CD14-positive monocyte (primary cell): ENCODE measurements around the gene ZNF611. TPM values are rescaled to one million over a fixed set of nuclear protein-coding genes. Genes with fewer than 3 reads are reported as not detected.

ENCODE experiments used
- DNase-seq, 3 donors: peaks; one replicate each; pipeline ENCODE4 v3.0.0-alpha.2; 2011 to 2022
- H2AFZ ChIP-seq: 2 replicates; pipeline ENCODE4 v1.6.0; 2012; ENCODE audit warnings: mild to moderate bottlenecking, low read depth, low read length, inconsistent platforms; ENCODE audit not compliant: insufficient read depth, poor library complexity, severe bottlenecking
- H3K27ac ChIP-seq, 2 donors: 1 replicate in 1 of 2; 2 replicates in 1 of 2; pipeline ENCODE4 v1.5.1; 2012 to 2013; ENCODE audit warnings: low read length in 2 of 2, control low read depth in 1 of 2, inconsistent platforms in 1 of 2, low read depth in 1 of 2, mild to moderate bottlenecking in 1 of 2
- H3K27me3 ChIP-seq, 2 donors: one replicate each; pipeline versions ENCODE4 v1.6.0 to v1.6.1; 2011 to 2013; ENCODE audit warnings: low read length in 2 of 2; ENCODE audit not compliant: control insufficient read depth in 2 of 2, insufficient read depth in 2 of 2
- H3K36me3 ChIP-seq, 2 donors: replicated peaks in 1 of 2; 1 replicate in 1 of 2; 2 replicates in 1 of 2; pipeline versions ENCODE4 v1.5.1 to v1.6.1; 2012 to 2013; ENCODE audit warnings: low read length in 2 of 2, control low read depth in 1 of 2, inconsistent platforms in 1 of 2, mild to moderate bottlenecking in 1 of 2; ENCODE audit not compliant: insufficient read depth in 2 of 2, control insufficient read depth in 1 of 2
- H3K4me1 ChIP-seq, 2 donors: 1 replicate in 1 of 2; 2 replicates in 1 of 2; pipeline versions ENCODE4 v1.5.1 to v1.6.1; 2012 to 2013; ENCODE audit warnings: low read length in 2 of 2, control low read depth in 1 of 2, inconsistent platforms in 1 of 2, mild to moderate bottlenecking in 1 of 2, moderate library complexity in 1 of 2; ENCODE audit not compliant: insufficient read depth in 2 of 2, control insufficient read depth in 1 of 2
- H3K4me2 ChIP-seq: replicated peaks from 2 replicates; pipeline ENCODE3; 2012; ENCODE audit warnings: low read length, moderate library complexity, mild to moderate bottlenecking; ENCODE audit not compliant: poor library complexity, severe bottlenecking; ENCODE audit errors: extremely low read depth
- H3K4me3 ChIP-seq, 3 experiments: fragments of 200-600 bp in 1 of 3; sonication (generic) in 1 of 3; replicated peaks in 1 of 3; 1 replicate in 2 of 3; 2 replicates in 1 of 3; pipeline ENCODE4 v1.5.1; 2011 to 2013; ENCODE audit warnings: low read length in 3 of 3, mild to moderate bottlenecking in 3 of 3, control low read depth in 2 of 3, low read depth in 2 of 3, inconsistent platforms in 1 of 3, moderate library complexity in 1 of 3
- H3K79me2 ChIP-seq: 2 replicates; pipeline ENCODE4 v1.6.0; 2012; ENCODE audit warnings: mild to moderate bottlenecking, control low read depth, inconsistent platforms, low read length, moderate library complexity; ENCODE audit not compliant: insufficient read depth
- H3K9ac ChIP-seq: 2 replicates; pipeline ENCODE4 v1.6.0; 2017; ENCODE audit warnings: low read length, mild to moderate bottlenecking; ENCODE audit not compliant: insufficient read depth, poor library complexity, severe bottlenecking
- H3K9me3 ChIP-seq, 2 donors: replicated peaks in 1 of 2; 1 replicate in 1 of 2; 2 replicates in 1 of 2; pipeline versions ENCODE4 v1.5.1 to v1.6.1; 2012 to 2013; ENCODE audit warnings: low read length in 2 of 2, control low read depth in 1 of 2; ENCODE audit not compliant: control insufficient read depth in 1 of 2, insufficient read depth in 1 of 2
- H4K20me1 ChIP-seq: 2 replicates; pipeline ENCODE4 v1.6.0; 2012; ENCODE audit warnings: mild to moderate bottlenecking, low read length, control low read depth, moderate library complexity; ENCODE audit not compliant: insufficient read depth
- H3K27ac Mint-ChIP-seq, 7 donors: one replicate each; pipeline ENCODE4 v1.8.0; 2020; ENCODE audit warnings: mild to moderate bottlenecking in 7 of 7, mixed read lengths in 7 of 7, moderate library complexity in 6 of 7, inconsistent platforms in 2 of 7
- H3K27me3 Mint-ChIP-seq, 3 donors: one replicate each; pipeline ENCODE4 v1.8.0; 2021 to 2022; ENCODE audit warnings: low read depth in 3 of 3, mild to moderate bottlenecking in 3 of 3, mixed read lengths in 3 of 3, moderate library complexity in 3 of 3, inconsistent platforms in 1 of 3
- H3K36me3 Mint-ChIP-seq, 2 donors: one replicate each; pipeline ENCODE4 v1.8.0; 2020; ENCODE audit warnings: mixed read lengths in 2 of 2, inconsistent platforms in 1 of 2, mild to moderate bottlenecking in 1 of 2
- H3K4me1 Mint-ChIP-seq: one replicate; pipeline ENCODE4 v1.8.0; 2020; ENCODE audit warnings: mild to moderate bottlenecking, mixed read lengths
- H3K4me3 Mint-ChIP-seq, 2 donors: one replicate each; pipeline ENCODE4 v1.8.0; 2020; ENCODE audit warnings: mild to moderate bottlenecking in 2 of 2, mixed read lengths in 2 of 2, moderate library complexity in 1 of 2
- H3K9me3 Mint-ChIP-seq, 7 donors: one replicate each; pipeline ENCODE4 v1.8.0; 2020 to 2022; ENCODE audit warnings: mixed read lengths in 7 of 7, mild to moderate bottlenecking in 6 of 7, moderate library complexity in 6 of 7, inconsistent platforms in 2 of 7
- CTCF ChIP-seq: fragments of 200-600 bp; IDR thresholded peaks from one replicate; pipeline ENCODE4 v1.8.0; 2022; ENCODE audit warnings: antibody characterized with exemption, mild to moderate bottlenecking
- WGBS: methylation state at CpG from one replicate; pipeline ENCODE4 v1.1.5; 2013; ENCODE audit warnings: missing lambda C conversion rate; ENCODE audit not compliant: insufficient coverage; 5-methylcytosine and 5-hydroxymethylcytosine counted together
- intact Hi-C, 2 donors: fragments of 100-400 bp; cut with micrococcal nuclease; formaldehyde crosslinking; loops; one replicate each; pipeline versions ENCODE4 v1.15.0 to v1.15.1; 2023
- polyA plus RNA-seq, 3 donors: library from polyadenylated mRNA; depleted of rRNA in 1 of 3; unstranded in 2 of 3; stranded (reverse) in 1 of 3; fragments of 300-500 nt in 2 of 3; fragments of >200 nt in 1 of 3; fragmentation: Illumina TruSeq in 2 of 3; gene quantifications; 1 replicate in 2 of 3; 2 replicates in 1 of 3; pipeline ENCODE4 v1.2.3, GENCODE V29; 2012 to 2021

ZNF611 gene
- polyA plus RNA-seq, 3 donors, result 5.5 to 20.2 (median 12.0) TPM

GRCh38 chr19:52653161-52653560 is 81.7 kb downstream of the ZNF611 start:
- H3K9me3 Mint-ChIP-seq, result peaks cover 29 to 94% (median 76%) of the 10 kb centered on the region in 7 donors
- H3K36me3 Mint-ChIP-seq, result peaks cover 67 to 69% of the 10 kb centered on the region in 2 donors
- 100% methylated on average over 1 of the region's 4 CpGs for WGBS

More at GRCh38 chr19:52653161-52653560, 81.7 kb downstream of the ZNF611 start:
- Histone ChIP-seq H3K4me2 (no peak overlapping the region), H3K9me3 (peaks cover 48 to 57% of the 10 kb centered on the region in 2 donors), H3K27ac (no peak overlapping the region), H4K20me1 (no peaks in the 10 kb centered on the region), H3K36me3 (peaks cover 36 to 68% of the 10 kb centered on the region in 2 donors), H3K4me1 (peaks cover 0 to under 1% of the 10 kb centered on the region in 2 donors), H3K4me3 (no peak overlapping the region), H3K79me2 (no peaks in the 10 kb centered on the region), H3K27me3 (no peaks in the 10 kb centered on the region), H3K9ac (no peak overlapping the region), H2AFZ (no peak overlapping the region)
- Mint-ChIP-seq H3K27ac (no peak overlapping the region), H3K27me3 (no peaks in the 10 kb centered on the region), H3K4me3 (no peak overlapping the region), H3K4me1 (peaks cover under 1% of the 10 kb centered on the region)
- intact Hi-C loops, result no loop called here
- TF ChIP-seq CTCF, result no peak
- no peak for DNase-seq

Other genes starting within 250 kb of the ZNF611 start
- gene ZNF808, start 207.4 kb downstream of the ZNF611 start, polyA plus RNA-seq, result 1 to 10 TPM; 2.6 to 9.2 (median 3.4) TPM
- gene ZNF701, start 164.8 kb downstream of the ZNF611 start, polyA plus RNA-seq, result 1 to 10 TPM; 4.8 to 8.2 (median 5.6) TPM
- gene ZNF83, start 96.7 kb downstream of the ZNF611 start, polyA plus RNA-seq, result 10 to 100 TPM in 1 of 3 donors, 1 to 10 TPM in 2; 2.4 to 47.1 (median 7.2) TPM
- gene ZNF600, start 51.7 kb upstream of the ZNF611 start, polyA plus RNA-seq, result 1 to 10 TPM; 1.9 to 9.2 (median 2.5) TPM
- 10 to 100 TPM in 2 of 3 donors, 1 to 10 TPM in 1; 2.4 to 21.2 (median 15.0) TPM for gene ZNF28, start 86.6 kb upstream of the ZNF611 start, polyA plus RNA-seq
- 10 to 100 TPM in 2 of 3 donors, 1 to 10 TPM in 1; 6.2 to 16.1 (median 10.6) TPM for gene ZNF468, start 122.6 kb upstream of the ZNF611 start, polyA plus RNA-seq
- gene ZNF320, start 162.6 kb upstream of the ZNF611 start, polyA plus RNA-seq, result 1 to 10 TPM; 1.6 to 4.4 (median 3.4) TPM
- 1 to 10 TPM in 2 of 3 donors, under 1 TPM in 1; 0.71 to 1.7 (median 1.4) TPM for gene ZNF888, start 188.4 kb upstream of the ZNF611 start, polyA plus RNA-seq
- gene ZNF816, start 227.8 kb upstream of the ZNF611 start, polyA plus RNA-seq, result 1 to 10 TPM; 1.4 to 4.3 (median 2.0) TPM